Mammary microvascular endothelial cell (primary cell): ENCODE measurements around the gene DNAJC15. TPM values are rescaled to one million over a fixed set of nuclear protein-coding genes. Genes with fewer than 3 reads are reported as not detected.

Experiments used
- total RNA-seq: library from RNA; depleted of rRNA; stranded (reverse); fragments of >200 nt; gene quantifications from 2 replicates; pipeline ENCODE4 v1.2.3, GENCODE V29; 2015

Gene DNAJC15
- total RNA-seq, result 25.2 and 26.4 TPM in 2 replicates

GRCh38 chr13:43023289-43023963 lies at the start of gene DNAJC15:
TSS of gene DNAJC15 (plus strand) at chr13:43023586. CDS start at chr13:43023627, 41 bp downstream.

GRCh38 chr13:42991898-42992763 lies 31.3 kb upstream of the DNAJC15 start, which contains the start of gene EPSTI1:
TSS of gene EPSTI1 (minus strand) at chr13:42992241. CDS start at chr13:42992165, 76 bp downstream.

Other genes starting within 250 kb of the DNAJC15 start
- gene FAM216B, start 242.0 kb upstream of the DNAJC15 start, total RNA-seq, result not detected in 2 replicates
- 19.9 and 20.2 TPM in 2 replicates for gene EPSTI1, start 31.3 kb upstream of the DNAJC15 start, total RNA-seq